H1 (cell line): ENCODE data around the gene SEMA3A. TPM values are rescaled to one million over a fixed set of nuclear protein-coding genes. Genes with fewer than 3 reads are reported as not detected.

ENCODE experiments used
- CTCF ChIA-PET: fragments of 300-600 bp; sonication (Branson Sonifier 250); formaldehyde crosslinking; loops from one replicate; lab custom pipeline; 2021; ENCODE audit not compliant: partially characterized antibody; lab: Charles Lee
- POLR2A ChIA-PET: fragments of 300-600 bp; sonication (Branson Sonifier 250); formaldehyde crosslinking; loops from one replicate; lab custom pipeline; 2021; ENCODE audit warnings: inconsistent platforms; ENCODE audit not compliant: partially characterized antibody; lab: Charles Lee
- DNase-seq, 2 experiments: peaks; one replicate each; pipeline versions ENCODE4 v3.0.0 to v3.0.0-alpha.2; 2010 to 2022; ENCODE audit warnings: low spot score in 2 of 2, low read depth in 1 of 2, mixed read lengths in 1 of 2
- FAIRE-seq: peaks from 2 replicates; lab custom pipeline; 2011; peaks lifted over from hg19 to GRCh38; lab: Jason Lieb, UNC
- H2AFZ ChIP-seq: 2 replicates; pipeline ENCODE4 v1.8.1; 2012; ENCODE audit warnings: low read length, inconsistent platforms
- H2AK5ac ChIP-seq: 2 replicates; pipeline ENCODE4 v1.6.1; 2013; ENCODE audit warnings: low read depth, low read length
- H2BK120ac ChIP-seq: replicated peaks from 2 replicates; pipeline ENCODE3; 2013; ENCODE audit warnings: low read depth, low read length, inconsistent platforms
- H2BK12ac ChIP-seq: 2 replicates; pipeline ENCODE4 v1.6.1; 2013; ENCODE audit warnings: low read depth, low read length
- H2BK15ac ChIP-seq: 2 replicates; pipeline ENCODE4 v1.6.1; 2013; ENCODE audit warnings: low read length
- H2BK20ac ChIP-seq: 2 replicates; pipeline ENCODE4 v1.6.1; 2013; ENCODE audit warnings: low read length
- H2BK5ac ChIP-seq: 2 replicates; pipeline ENCODE4 v1.6.1; 2013; ENCODE audit warnings: low read depth, low read length
- H3K14ac ChIP-seq: 2 replicates; pipeline ENCODE4 v1.6.1; 2013; ENCODE audit warnings: inconsistent platforms; ENCODE audit not compliant: insufficient read length
- H3K18ac ChIP-seq: 2 replicates; pipeline ENCODE4 v1.6.1; 2013; ENCODE audit warnings: low read length; ENCODE audit errors: extremely low read depth
- H3K23ac ChIP-seq: 2 replicates; pipeline ENCODE4 v1.6.1; 2013; ENCODE audit warnings: inconsistent platforms; ENCODE audit not compliant: insufficient read length
- H3K23me2 ChIP-seq: 2 replicates; pipeline ENCODE4 v1.6.1; 2013; ENCODE audit warnings: low read depth, low read length
- H3K27ac ChIP-seq: 2 replicates; pipeline ENCODE4 v1.6.1; 2011; ENCODE audit warnings: low read depth, low read length, inconsistent platforms
- H3K27me3 ChIP-seq, 4 experiments: replicated peaks in 1 of 4; 1 replicate in 1 of 4; 2 replicates in 3 of 4; pipeline versions ENCODE4 v1.6.1 to v1.8.1; 2011 to 2013; ENCODE audit warnings: low read length in 3 of 4, mild to moderate bottlenecking in 3 of 4, inconsistent platforms in 2 of 4, mixed read lengths in 2 of 4, moderate library complexity in 1 of 4; ENCODE audit not compliant: control insufficient read depth in 3 of 4, insufficient read depth in 3 of 4; ENCODE audit errors: extremely low read depth in 1 of 4
- H3K36me3 ChIP-seq, 4 experiments: 2 replicates each; pipeline versions ENCODE4 v1.6.1 to v1.8.1; 2011 to 2013; ENCODE audit warnings: mild to moderate bottlenecking in 4 of 4, low read length in 3 of 4, moderate library complexity in 2 of 4, control low read depth in 1 of 4, inconsistent platforms in 1 of 4; ENCODE audit not compliant: insufficient read depth in 4 of 4, control insufficient read depth in 2 of 4
- H3K4ac ChIP-seq: replicated peaks from 2 replicates; pipeline ENCODE3; 2013; ENCODE audit warnings: low read length, low read depth, mixed read lengths, inconsistent platforms; ENCODE audit not compliant: insufficient read length
- H3K4me1 ChIP-seq, 4 experiments: replicated peaks in 1 of 4; 1 replicate in 1 of 4; 2 replicates in 3 of 4; pipeline versions ENCODE4 v1.6.1 to v1.8.1; 2011 to 2013; ENCODE audit warnings: low read length in 3 of 4, inconsistent platforms in 2 of 4, mixed read lengths in 1 of 4; ENCODE audit not compliant: insufficient read depth in 4 of 4, control insufficient read depth in 3 of 4
- H3K4me2 ChIP-seq, 2 experiments: 2 replicates each; pipeline versions ENCODE4 v1.6.1 to v1.8.1; 2011 to 2013; ENCODE audit warnings: low read depth in 2 of 2, low read length in 2 of 2, control low read depth in 1 of 2, inconsistent platforms in 1 of 2, mild to moderate bottlenecking in 1 of 2; ENCODE audit not compliant: insufficient read depth in 1 of 2
- H3K4me3 ChIP-seq, 4 experiments: fragments of 200-600, 300-600 bp in 1 of 4; sonication (generic), shearing (Covaris generic), sonication (Bioruptor Twin) in 1 of 4; 2 replicates each; pipeline versions ENCODE4 v1.5.1 to v1.8.1; 2011 to 2016; ENCODE audit warnings: low read length in 4 of 4, low read depth in 3 of 4, control low read depth in 2 of 4, inconsistent platforms in 2 of 4, mild to moderate bottlenecking in 2 of 4, mixed read lengths in 1 of 4, moderate library complexity in 1 of 4; ENCODE audit not compliant: insufficient read depth in 2 of 4; ENCODE audit errors: extremely low read depth in 1 of 4
- H3K56ac ChIP-seq: replicated peaks from 2 replicates; pipeline ENCODE3; 2013; ENCODE audit warnings: low read depth, mild to moderate bottlenecking, mixed read lengths, low read length, inconsistent platforms; ENCODE audit not compliant: insufficient read length
- H3K79me1 ChIP-seq: 2 replicates; pipeline ENCODE4 v1.6.1; 2013; ENCODE audit warnings: low read depth, low read length, control low read depth
- H3K79me2 ChIP-seq, 2 experiments: 2 replicates each; pipeline versions ENCODE4 v1.6.1 to v1.8.1; 2012 to 2013; ENCODE audit warnings: low read length in 2 of 2, mild to moderate bottlenecking in 2 of 2, inconsistent platforms in 1 of 2; ENCODE audit not compliant: insufficient read depth in 2 of 2, control insufficient read depth in 1 of 2
- H3K9ac ChIP-seq, 4 experiments: replicated peaks in 1 of 4; 1 replicate in 1 of 4; 2 replicates in 3 of 4; pipeline versions ENCODE4 v1.6.1 to v1.8.1; 2011 to 2013; ENCODE audit warnings: low read depth in 3 of 4, low read length in 3 of 4, control low read depth in 2 of 4, mild to moderate bottlenecking in 2 of 4, moderate library complexity in 2 of 4, inconsistent platforms in 1 of 4; ENCODE audit errors: extremely low read depth in 1 of 4
- H3K9me3 ChIP-seq, 2 experiments: 2 replicates each; pipeline versions ENCODE4 v1.6.1 to v1.8.1; 2012 to 2013; ENCODE audit warnings: mild to moderate bottlenecking in 2 of 2, moderate library complexity in 2 of 2, control low read depth in 1 of 2, inconsistent platforms in 1 of 2, low read depth in 1 of 2, low read length in 1 of 2, mixed read lengths in 1 of 2; ENCODE audit not compliant: insufficient read depth in 2 of 2
- H4K20me1 ChIP-seq, 2 experiments: replicated peaks in 1 of 2; 2 replicates each; pipeline versions ENCODE3 to v1.8.1; 2011 to 2013; ENCODE audit warnings: inconsistent platforms in 2 of 2, low read length in 2 of 2, mild to moderate bottlenecking in 1 of 2; ENCODE audit not compliant: insufficient read depth in 2 of 2, control insufficient read depth in 1 of 2
- H4K5ac ChIP-seq: 2 replicates; pipeline ENCODE4 v1.6.1; 2013; ENCODE audit warnings: low read length, low read depth, mixed read lengths, inconsistent platforms; ENCODE audit not compliant: insufficient read length
- H4K8ac ChIP-seq: 2 replicates; pipeline ENCODE4 v1.8.0; 2013; ENCODE audit warnings: mild to moderate bottlenecking, moderate library complexity, low read length, inconsistent platforms; ENCODE audit not compliant: insufficient read depth; ENCODE audit errors: extremely low read depth
- H4K91ac ChIP-seq: replicated peaks from 2 replicates; pipeline ENCODE3; 2013; ENCODE audit warnings: low read length, mixed read lengths, inconsistent platforms; ENCODE audit not compliant: insufficient read length
- BRCA1 ChIP-seq: IDR thresholded peaks from 2 replicates; pipeline ENCODE4 v1.6.1; 2012; ENCODE audit warnings: low read depth, low read length, improper control_type of control experiment
- CEBPB ChIP-seq: IDR thresholded peaks from 2 replicates; pipeline ENCODE4 v1.6.1; 2012; ENCODE audit warnings: low read depth, low read length
- KDM1A ChIP-seq: fragments of 200-600, 300-600 bp; sonication (generic); IDR thresholded peaks from 2 replicates; pipeline ENCODE4 v1.7.1; 2016; ENCODE audit warnings: mild to moderate bottlenecking, low read length, borderline replicate concordance
- MAFK ChIP-seq: IDR thresholded peaks from 2 replicates; pipeline ENCODE4 v1.6.1; 2012; ENCODE audit warnings: low read depth, mild to moderate bottlenecking, improper control_type of control experiment, low read length
- NANOG ChIP-seq: IDR thresholded peaks from 2 replicates; pipeline ENCODE4 v1.6.1; 2011; ENCODE audit warnings: low read length, low read depth, mild to moderate bottlenecking, inconsistent platforms; ENCODE audit not compliant: insufficient read depth, poor library complexity, severe bottlenecking
- RAD21 ChIP-seq, 2 experiments: IDR thresholded peaks in 1 of 2; conservative IDR thresholded peaks in 1 of 2; 2 replicates each; pipeline ENCODE4 v1.6.1; 2011; ENCODE audit warnings: low read depth in 2 of 2, low read length in 2 of 2, improper control_type of control experiment in 1 of 2, inconsistent platforms in 1 of 2, mild to moderate bottlenecking in 1 of 2, moderate library complexity in 1 of 2
- RBBP5 ChIP-seq: IDR thresholded peaks from 2 replicates; pipeline ENCODE4 v1.7.1; 2012; ENCODE audit warnings: low read depth, mild to moderate bottlenecking, inconsistent platforms, low read length, moderate library complexity, borderline replicate concordance
- RFX5 ChIP-seq: IDR thresholded peaks from 2 replicates; pipeline ENCODE4 v1.6.1; 2011; ENCODE audit warnings: low read depth, low read length, improper control_type of control experiment, borderline replicate concordance
- RXRA ChIP-seq: IDR thresholded peaks from 2 replicates; pipeline ENCODE4 v1.6.1; 2011; ENCODE audit warnings: low read depth, mild to moderate bottlenecking, low read length, moderate library complexity; ENCODE audit not compliant: insufficient read depth
- SIN3A ChIP-seq, 2 experiments: IDR thresholded peaks in 1 of 2; conservative IDR thresholded peaks in 1 of 2; 2 replicates each; pipeline ENCODE4 v1.6.1; 2011 to 2012; ENCODE audit warnings: low read length in 2 of 2, improper control_type of control experiment in 1 of 2, low read depth in 1 of 2, mild to moderate bottlenecking in 1 of 2
- SIX5 ChIP-seq: IDR thresholded peaks from 2 replicates; pipeline ENCODE4 v1.6.1; 2011; ENCODE audit warnings: mild to moderate bottlenecking, low read depth, low read length
- SUZ12 ChIP-seq: fragments of 200-600 bp; sonication (generic); IDR thresholded peaks from 2 replicates; pipeline ENCODE4 v1.6.1; 2012; ENCODE audit warnings: mild to moderate bottlenecking, inconsistent platforms, low read length, moderate library complexity, mixed read lengths
- WGBS, 2 experiments: shearing (Covaris generic) in 1 of 2; methylation state at CpG; one replicate each; pipeline versions ENCODE4 v1.1.6 to v1.1.7; 2013 to 2015; ENCODE audit warnings: low lambda C conversion rate in 2 of 2, mixed read lengths in 2 of 2, inconsistent platforms in 1 of 2, low coverage in 1 of 2, missing lambda C conversion rate in 1 of 2; ENCODE audit not compliant: insufficient replicate concordance in 2 of 2, insufficient coverage in 1 of 2, insufficient read length in 1 of 2; ENCODE audit errors: extremely low coverage in 1 of 2, missing lambda C conversion rate in 1 of 2; 5-methylcytosine and 5-hydroxymethylcytosine counted together
- polyA plus RNA-seq, 7 experiments: library from polyadenylated mRNA; depleted of rRNA in 3 of 7; stranded (reverse) in 5 of 7; unstranded in 2 of 7; fragments of >200 nt in 5 of 7; fragments of 200-250 nt in 2 of 7; gene quantifications; 1 replicate in 5 of 7; 2 replicates in 1 of 7; 4 replicates in 1 of 7; pipeline versions ENCODE4 v1.2.1 to v1.2.3, GENCODE V29; 2011 to 2013; ENCODE audit warnings: missing spikeins in 2 of 7, mixed read lengths in 2 of 7
- total RNA-seq: library from RNA; stranded (reverse); fragmentation: NEBNext Ultra II Directional; extraction: Animal tissue kit (Norgen Biotek cat#: 25700); gene quantifications from 2 replicates; pipeline ENCODE4 v1.2.1, GENCODE V29; 2021

SEMA3A gene
- total and polyA plus RNA-seq, 2 of the 8 experiments (the other 6 are each of a cell fraction or from before 2014, with no cell fraction given): 8.1 to 45.9 TPM

DNA sequence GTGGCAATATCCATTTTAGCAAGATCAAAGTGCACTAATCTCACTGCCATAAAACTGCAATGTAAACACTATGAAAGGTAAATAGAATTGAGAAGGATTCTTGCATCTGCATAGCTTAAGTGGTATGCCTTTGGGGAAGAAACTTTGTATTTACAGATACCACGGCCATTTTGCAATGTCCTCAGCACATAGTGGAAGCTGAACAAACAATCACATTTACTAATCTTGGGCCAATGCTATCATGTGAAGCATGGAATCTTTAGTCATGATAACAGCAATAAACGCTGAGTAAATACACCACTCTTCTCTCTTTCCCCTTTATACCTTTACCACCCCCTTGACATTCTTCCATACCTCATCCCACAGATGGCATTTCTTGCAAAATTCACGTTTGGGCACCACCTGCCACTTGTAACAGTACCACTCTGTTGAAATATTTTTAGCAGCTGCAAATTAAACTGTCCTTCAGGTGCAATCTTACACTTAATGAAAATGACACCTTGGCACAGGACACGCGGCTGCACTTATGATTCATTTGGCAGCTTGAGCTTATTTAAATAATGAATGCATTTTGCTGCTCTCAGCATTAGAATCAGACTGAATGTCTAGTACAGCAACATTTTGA, 171.8 kb downstream of the SEMA3A start:
- H3K27ac ChIP-seq: no peak overlapping the region
- TF ChIP-seq RXRA (no peak), RFX5 (no peak), KDM1A (no peak), MAFK (no peak), NANOG (no peak), BRCA1 (no peak), RAD21 (IDR thresholded peaks at IDR 0.05 in 1 of 2, conservative IDR thresholded peaks at IDR 0.05 in 1 of 2; ENCODE audit: low read depth in 2 of 2, low read length in 2 of 2) (no peak), RBBP5 (no peak), SUZ12 (no peak), SIN3A (conservative IDR thresholded peaks at IDR 0.05 in 1 of 2, IDR thresholded peaks at IDR 0.05 in 1 of 2; ENCODE audit: low read depth in 1 of 2, low read length in 2 of 2) (no peak), SIX5 (no peak), CEBPB (no peak)

More for the DNA sequence above, 171.8 kb downstream of the SEMA3A start:
- no peaks in the 10 kb centered on the region for H3K27me3 ChIP-seq
- no peak overlapping the region for H3K4me2 ChIP-seq
- H4K91ac ChIP-seq: no peak overlapping the region
- H2BK5ac ChIP-seq: no peak overlapping the region
- peaks cover 0 to 3% (median 1%) of the 10 kb centered on the region in 4 experiments; a peak in 3 of 7 replicates for H3K4me1 ChIP-seq
- FAIRE-seq (no peak), DNase-seq (no peak)
- no peak overlapping the region for H2AFZ ChIP-seq
- no peak overlapping the region for H2AK5ac ChIP-seq
- no peak overlapping the region for H3K56ac ChIP-seq
- H2BK15ac ChIP-seq: no peak overlapping the region
- no peak overlapping the region for H3K4me3 ChIP-seq
- no peaks in the 10 kb centered on the region for H3K79me2 ChIP-seq
- POLR2A ChIA-PET: no interaction called here
- H3K23me2 ChIP-seq: no peaks in the 10 kb centered on the region
- H3K79me1 ChIP-seq: no peaks in the 10 kb centered on the region
- H3K4ac ChIP-seq: no peak overlapping the region
- no peaks in the 10 kb centered on the region for H4K20me1 ChIP-seq
- no peak overlapping the region for H4K8ac ChIP-seq
- no peaks in the 10 kb centered on the region for H3K9me3 ChIP-seq
- peaks cover 0 to 2% (median 0%) of the 10 kb centered on the region in 4 experiments; a peak in 1 of 8 replicates for H3K36me3 ChIP-seq
- H3K18ac ChIP-seq: no peak overlapping the region
- CTCF ChIA-PET: interaction anchor here (0.8 kb wide), 1 partner anchor 9 kb away, joined by 3 read pairs; no protein-coding TSS in a partner anchor
- no peak overlapping the region for H4K5ac ChIP-seq
- H3K23ac ChIP-seq: no peak overlapping the region
- no peak overlapping the region for H3K14ac ChIP-seq
- 84% methylated on average over 5 of the region's 5 CpGs; no CpG with 5 or more reads in 1 of the 2 experiments for WGBS, 2 experiments
- H2BK20ac ChIP-seq: no peak overlapping the region
- no peak overlapping the region for H2BK120ac ChIP-seq
- no peak overlapping the region for H3K9ac ChIP-seq
- H2BK12ac ChIP-seq: no peak overlapping the region
